ENCODE data around the gene RAVER2.

DNA sequence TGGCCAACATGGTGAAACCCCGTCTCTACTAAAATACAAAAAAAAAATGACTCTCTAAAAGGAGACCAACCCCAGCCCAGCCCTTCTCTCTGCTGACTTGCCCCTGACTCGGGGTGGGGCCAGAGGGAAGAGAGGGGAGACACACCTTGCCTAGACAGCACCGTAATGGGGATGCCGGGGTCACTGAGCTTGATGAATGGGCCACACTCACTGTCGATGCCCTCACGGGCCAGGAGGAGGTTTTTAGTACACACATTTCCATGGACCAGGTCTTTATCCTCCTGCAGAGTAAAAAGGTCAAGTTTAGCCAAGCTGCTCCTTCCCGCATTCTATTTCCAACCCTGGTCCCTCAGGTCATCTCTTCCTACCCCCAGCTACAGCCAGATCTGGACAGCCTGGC, 99.7 kb downstream of the RAVER2 start:
- TF ChIP-seq NR2C2 (CRISPR knock-in tag; IDR thresholded peaks at IDR 0.05) (no peak), TCF7 (CRISPR knock-in tag; IDR thresholded peaks at IDR 0.05; ENCODE audit: low read depth) (no peak)
- TF ChIP-seq, protein P1, sequence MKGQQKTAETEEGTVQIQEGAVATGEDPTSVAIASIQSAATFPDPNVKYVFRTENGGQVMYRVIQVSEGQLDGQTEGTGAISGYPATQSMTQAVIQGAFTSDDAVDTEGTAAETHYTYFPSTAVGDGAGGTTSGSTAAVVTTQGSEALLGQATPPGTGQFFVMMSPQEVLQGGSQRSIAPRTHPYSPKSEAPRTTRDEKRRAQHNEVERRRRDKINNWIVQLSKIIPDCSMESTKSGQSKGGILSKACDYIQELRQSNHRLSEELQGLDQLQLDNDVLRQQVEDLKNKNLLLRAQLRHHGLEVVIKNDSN (CRISPR knock-in tag; IDR thresholded peaks at IDR 0.05): no peak
- TF ChIP-seq, protein P2, sequence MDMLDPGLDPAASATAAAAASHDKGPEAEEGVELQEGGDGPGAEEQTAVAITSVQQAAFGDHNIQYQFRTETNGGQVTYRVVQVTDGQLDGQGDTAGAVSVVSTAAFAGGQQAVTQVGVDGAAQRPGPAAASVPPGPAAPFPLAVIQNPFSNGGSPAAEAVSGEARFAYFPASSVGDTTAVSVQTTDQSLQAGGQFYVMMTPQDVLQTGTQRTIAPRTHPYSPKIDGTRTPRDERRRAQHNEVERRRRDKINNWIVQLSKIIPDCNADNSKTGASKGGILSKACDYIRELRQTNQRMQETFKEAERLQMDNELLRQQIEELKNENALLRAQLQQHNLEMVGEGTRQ (CRISPR knock-in tag; IDR thresholded peaks at IDR 0.05): no peak
- TF ChIP-seq, protein P3, sequence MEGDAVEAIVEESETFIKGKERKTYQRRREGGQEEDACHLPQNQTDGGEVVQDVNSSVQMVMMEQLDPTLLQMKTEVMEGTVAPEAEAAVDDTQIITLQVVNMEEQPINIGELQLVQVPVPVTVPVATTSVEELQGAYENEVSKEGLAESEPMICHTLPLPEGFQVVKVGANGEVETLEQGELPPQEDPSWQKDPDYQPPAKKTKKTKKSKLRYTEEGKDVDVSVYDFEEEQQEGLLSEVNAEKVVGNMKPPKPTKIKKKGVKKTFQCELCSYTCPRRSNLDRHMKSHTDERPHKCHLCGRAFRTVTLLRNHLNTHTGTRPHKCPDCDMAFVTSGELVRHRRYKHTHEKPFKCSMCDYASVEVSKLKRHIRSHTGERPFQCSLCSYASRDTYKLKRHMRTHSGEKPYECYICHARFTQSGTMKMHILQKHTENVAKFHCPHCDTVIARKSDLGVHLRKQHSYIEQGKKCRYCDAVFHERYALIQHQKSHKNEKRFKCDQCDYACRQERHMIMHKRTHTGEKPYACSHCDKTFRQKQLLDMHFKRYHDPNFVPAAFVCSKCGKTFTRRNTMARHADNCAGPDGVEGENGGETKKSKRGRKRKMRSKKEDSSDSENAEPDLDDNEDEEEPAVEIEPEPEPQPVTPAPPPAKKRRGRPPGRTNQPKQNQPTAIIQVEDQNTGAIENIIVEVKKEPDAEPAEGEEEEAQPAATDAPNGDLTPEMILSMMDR (IDR thresholded peaks at IDR 0.05): no peak
- TF ChIP-seq, protein P4, sequence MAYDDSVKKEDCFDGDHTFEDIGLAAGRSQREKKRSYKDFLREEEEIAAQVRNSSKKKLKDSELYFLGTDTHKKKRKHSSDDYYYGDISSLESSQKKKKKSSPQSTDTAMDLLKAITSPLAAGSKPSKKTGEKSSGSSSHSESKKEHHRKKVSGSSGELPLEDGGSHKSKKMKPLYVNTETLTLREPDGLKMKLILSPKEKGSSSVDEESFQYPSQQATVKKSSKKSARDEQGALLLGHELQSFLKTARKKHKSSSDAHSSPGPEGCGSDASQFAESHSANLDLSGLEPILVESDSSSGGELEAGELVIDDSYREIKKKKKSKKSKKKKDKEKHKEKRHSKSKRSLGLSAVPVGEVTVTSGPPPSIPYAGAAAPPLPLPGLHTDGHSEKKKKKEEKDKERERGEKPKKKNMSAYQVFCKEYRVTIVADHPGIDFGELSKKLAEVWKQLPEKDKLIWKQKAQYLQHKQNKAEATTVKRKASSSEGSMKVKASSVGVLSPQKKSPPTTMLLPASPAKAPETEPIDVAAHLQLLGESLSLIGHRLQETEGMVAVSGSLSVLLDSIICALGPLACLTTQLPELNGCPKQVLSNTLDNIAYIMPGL (CRISPR knock-in tag; IDR thresholded peaks at IDR 0.05): no peak
